PC-3 (cell line): Measurements from ENCODE around the gene KRTAP5-3. TPM values are rescaled to one million over a fixed set of nuclear protein-coding genes. Genes with fewer than 3 reads are reported as not detected.

ENCODE experiments used
- ATAC-seq: fragments of 200-7000 bp; cut with Tn5 transposase; 2 replicates; pipeline ENCODE4 v1.9.1; 2020; ENCODE audit warnings: mild to moderate bottlenecking, moderate library complexity
- BruUV-seq: library from RNA; stranded (reverse); fragments of 400-500 nt; replicated peaks from 2 replicates; lab custom pipeline; 2021; lab: Mats Ljungman, UMichigan
- CTCF ChIA-PET: fragments of 300-600 bp; sonication (Branson Sonifier 250); formaldehyde crosslinking; loops from one replicate; lab custom pipeline; 2022; ENCODE audit warnings: antibody characterized with exemption; lab: Charles Lee
- POLR2A ChIA-PET: fragments of 300-600 bp; sonication (Branson Sonifier 250); formaldehyde crosslinking; loops from one replicate; lab custom pipeline; 2022; ENCODE audit warnings: antibody characterized with exemption; ENCODE audit not compliant: unreplicated experiment; lab: Charles Lee
- DNase-seq: peaks from one replicate; pipeline ENCODE4 v3.0.0-alpha.2; 2015
- H2AFZ ChIP-seq: fragments of 300-600 bp; sonication (generic); 2 replicates; pipeline ENCODE4 v1.6.0; 2016; ENCODE audit warnings: antibody characterized with exemption, low read length
- H3F3A ChIP-seq: fragments of 300-600 bp; sonication (generic); one replicate; pipeline ENCODE4 v1.6.0; 2017; ENCODE audit warnings: antibody characterized with exemption, low read length, control low read depth, mild to moderate bottlenecking; ENCODE audit not compliant: unreplicated experiment
- H3K27ac ChIP-seq: fragments of 300-600 bp; sonication (generic); 2 replicates; pipeline ENCODE4 v1.5.1; 2016; ENCODE audit warnings: mild to moderate bottlenecking, low read length
- H3K27me3 ChIP-seq: fragments of 300-600 bp; sonication (generic); 2 replicates; pipeline ENCODE4 v1.6.1; 2016; ENCODE audit warnings: low read length, mixed read lengths
- H3K36me3 ChIP-seq: fragments of 300-600 bp; sonication (generic); 2 replicates; pipeline ENCODE4 v1.6.1; 2016; ENCODE audit warnings: low read depth, mixed run types, low read length, mixed read lengths
- H3K4me1 ChIP-seq: fragments of 300-600 bp; sonication (generic); 2 replicates; pipeline ENCODE4 v1.5.1; 2016; ENCODE audit warnings: low read length; ENCODE audit not compliant: insufficient read depth
- H3K4me2 ChIP-seq: fragments of 300-600 bp; sonication (generic); 2 replicates; pipeline ENCODE4 v1.6.0; 2016; ENCODE audit warnings: low read length
- H3K4me3 ChIP-seq: fragments of 300-600 bp; sonication (generic); 2 replicates; pipeline ENCODE4 v1.5.1; 2016; ENCODE audit warnings: mild to moderate bottlenecking, low read length, mixed read lengths
- H3K79me2 ChIP-seq: fragments of 300-600 bp; sonication (generic); 2 replicates; pipeline ENCODE4 v1.6.1; 2017; ENCODE audit warnings: low read length, mixed read lengths
- H3K9ac ChIP-seq: fragments of 300-600 bp; sonication (generic); 2 replicates; pipeline ENCODE4 v1.6.0; 2016; ENCODE audit warnings: mild to moderate bottlenecking, low read length
- H3K9me2 ChIP-seq: fragments of 300-600 bp; sonication (generic); replicated peaks from 2 replicates; pipeline ENCODE4 v1.6.1; 2016; ENCODE audit warnings: mixed run types, low read length, mixed read lengths
- H3K9me3 ChIP-seq: fragments of 300-600 bp; sonication (generic); 2 replicates; pipeline ENCODE4 v1.6.1; 2016; ENCODE audit warnings: low read length, mixed read lengths
- H4K20me1 ChIP-seq: fragments of 300-600 bp; sonication (generic); 2 replicates; pipeline ENCODE4 v1.6.1; 2016; ENCODE audit warnings: low read length, mixed read lengths
- CTCF ChIP-seq: fragments of 300-600 bp; sonication (generic); conservative IDR thresholded peaks from 2 replicates; pipeline ENCODE4 v1.5.1; 2017; ENCODE audit warnings: antibody characterized with exemption, low read depth, mild to moderate bottlenecking, low read length
- EZH2 ChIP-seq: fragments of 300-600 bp; sonication (generic); IDR thresholded peaks from one replicate; pipeline ENCODE4 v1.6.1; 2017; ENCODE audit warnings: antibody characterized with exemption, mild to moderate bottlenecking, low read length; ENCODE audit not compliant: unreplicated experiment
- EZH2phosphoT487 ChIP-seq: fragments of 300-600 bp; sonication (generic); IDR thresholded peaks from 2 replicates; pipeline ENCODE4 v1.6.1; 2018; ENCODE audit warnings: mild to moderate bottlenecking, antibody characterized with exemption, low read length, borderline replicate concordance
- intact Hi-C: fragments of 100-400 bp; cut with micrococcal nuclease; formaldehyde crosslinking; loops from 2 replicates; pipeline ENCODE4 v1.9.0; 2023
- total RNA-seq: library from RNA; depleted of rRNA; stranded (reverse); fragments of >200 nt; gene quantifications from 2 replicates; pipeline ENCODE4 v1.2.3, GENCODE V29; 2014

Gene KRTAP5-3
- total RNA-seq, 1 experiment from 2014 or later: not detected

- Histone ChIP-seq H3K9me2 (no peaks in the 10 kb centered on the region), H3K79me2 (no peaks in the 10 kb centered on the region), H3K9me3 (no peaks in the 10 kb centered on the region), H3K4me2 (no peak within 1 kb of the TSS), H3K4me1 (no peaks in the 10 kb centered on the region), H3F3A (no peaks in the 10 kb centered on the region), H3K36me3 (no peaks in the 10 kb centered on the region), H3K27me3 (peaks cover 48% of the 10 kb centered on the region), H4K20me1 (no peaks in the 10 kb centered on the region), H2AFZ (no peak within 1 kb of the TSS), H3K27ac (no peak within 1 kb of the TSS), H3K4me3 (no peak within 1 kb of the TSS), H3K9ac (no peak within 1 kb of the TSS)
- TF ChIP-seq CTCF (no peak), EZH2 (no peak)
- intact Hi-C loops: no loop called here
- ChIA-PET CTCF (no interaction called here), POLR2A (interaction anchor here (0.6 kb wide), 1 partner anchor 40 kb away, joined by 3 read pairs; no protein-coding TSS in a partner anchor)
- no TSS peak for BruUV-seq
- no peak for DNase-seq
- no peak for ATAC-seq
These were observed 21.3 kb upstream of the KRTAP5-3 start, which contains the start of gene KRTAP5-5 for GRCh38 chr11:1629326-1630185. Gene KRTAP5-5 (plus strand): TSS chr11:1629775. CDS start chr11:1629841, 66 bp downstream.

- Histone ChIP-seq H3K79me2 (no peaks in the 10 kb centered on the region), H3K4me1 (no peaks in the 10 kb centered on the region), H2AFZ (no peak overlapping the region), H3F3A (no peaks in the 10 kb centered on the region), H4K20me1 (no peaks in the 10 kb centered on the region), H3K27me3 (peaks cover 40% of the 10 kb centered on the region), H3K9me2 (no peaks in the 10 kb centered on the region), H3K4me3 (no peak overlapping the region), H3K4me2 (no peak overlapping the region), H3K27ac (no peak overlapping the region), H3K9me3 (no peaks in the 10 kb centered on the region), H3K9ac (no peak overlapping the region), H3K36me3 (no peaks in the 10 kb centered on the region)
- POLR2A ChIA-PET: no interaction called here
- CTCF ChIA-PET: no interaction called here
- peak; percentile 86 for ATAC-seq
- TF ChIP-seq EZH2 (no peak), EZH2phosphoT487 (no peak), CTCF (peak; percentile 88)
- DNase-seq: peak; percentile 47
- BruUV-seq: no TSS peak
- intact Hi-C loops: no loop called here
These were observed 20.5 kb upstream of the KRTAP5-3 start for GRCh38 chr11:1628506-1629325.
